GM19238 (cell line): ENCODE results near the gene FERD3L.
"Not testable (repeated sequence)": the region's sequence is repeated elsewhere in the genome, so short reads cannot be mapped to it uniquely, and the experiment has no call there.

ENCODE experiments used
- DNase-seq: peaks from one replicate; pipeline ENCODE4 v3.0.0; 2011; ENCODE audit warnings: low spot score; ENCODE audit not compliant: insufficient read length

FERD3L gene

DNA sequence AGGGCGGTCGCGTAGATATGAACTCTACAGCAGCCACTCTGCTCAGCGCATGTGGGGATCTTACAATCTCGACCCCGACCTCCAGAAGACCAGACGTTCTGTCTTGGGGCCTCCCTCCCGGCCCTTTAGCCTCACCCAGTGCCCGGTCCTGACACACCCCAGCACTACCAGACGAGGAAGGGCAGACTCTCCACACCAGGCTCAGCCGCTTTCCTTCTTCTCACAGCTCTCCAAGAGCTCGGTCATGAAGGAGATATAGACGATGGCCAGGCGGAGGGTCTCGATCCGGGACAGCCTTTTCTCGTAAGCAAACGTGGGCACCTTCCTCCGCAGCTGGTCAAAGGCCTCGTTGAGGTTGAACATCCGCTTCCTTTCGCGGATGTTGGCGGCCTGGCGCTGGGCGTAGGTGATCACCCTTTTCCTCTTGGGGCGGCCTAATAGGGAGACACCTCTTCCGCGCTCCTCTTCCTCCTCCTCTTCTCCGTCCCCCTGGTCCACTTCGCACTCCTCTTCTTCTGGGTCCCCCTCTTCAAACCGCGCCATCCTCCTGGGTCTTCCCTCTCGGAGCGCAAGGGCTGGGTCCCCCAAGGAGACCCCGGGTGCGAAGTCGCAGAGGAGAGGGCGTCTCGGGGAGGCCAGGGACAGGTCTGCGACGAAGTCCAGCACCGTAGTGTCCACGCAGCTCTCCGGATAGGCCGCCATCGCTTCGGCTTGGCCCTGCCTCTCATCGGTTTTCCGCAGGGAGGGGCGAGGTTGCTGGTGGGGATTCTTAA is at the start of gene FERD3L:
FERD3L (minus strand) TSS at position 761 of the 773 bp plus-strand sequence; CDS start at position 702, 59 bp downstream.
- DNase-seq = no peak

DNA sequence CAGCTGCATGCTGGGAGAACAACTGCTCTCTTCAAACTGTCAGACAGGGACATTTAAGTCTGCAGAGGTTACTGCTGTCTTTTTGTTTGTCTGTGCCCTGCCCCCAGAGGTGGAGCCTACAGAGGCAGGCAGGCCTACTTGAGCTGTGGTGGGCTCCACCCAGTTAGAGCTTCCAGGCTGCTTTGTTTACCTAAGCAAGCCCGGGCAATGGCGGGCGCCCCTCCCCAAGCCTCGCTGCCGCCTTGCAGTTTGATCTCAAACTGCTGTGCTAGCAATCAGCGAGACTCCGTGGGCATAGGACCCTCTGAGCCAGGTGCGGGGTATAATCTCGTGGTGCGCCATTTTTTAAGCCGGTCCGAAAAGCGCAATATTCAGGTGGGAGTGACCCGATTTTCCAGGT is 49.2 kb upstream of the FERD3L start:
- not testable (repeated sequence) for DNase-seq

GRCh38 chr7:19181634-19182033 is 36.4 kb upstream of the FERD3L start:
- no peak for DNase-seq

- no peak for DNase-seq
These were observed 33.4 kb upstream of the FERD3L start for GRCh38 chr7:19178595-19178994.

DNA sequence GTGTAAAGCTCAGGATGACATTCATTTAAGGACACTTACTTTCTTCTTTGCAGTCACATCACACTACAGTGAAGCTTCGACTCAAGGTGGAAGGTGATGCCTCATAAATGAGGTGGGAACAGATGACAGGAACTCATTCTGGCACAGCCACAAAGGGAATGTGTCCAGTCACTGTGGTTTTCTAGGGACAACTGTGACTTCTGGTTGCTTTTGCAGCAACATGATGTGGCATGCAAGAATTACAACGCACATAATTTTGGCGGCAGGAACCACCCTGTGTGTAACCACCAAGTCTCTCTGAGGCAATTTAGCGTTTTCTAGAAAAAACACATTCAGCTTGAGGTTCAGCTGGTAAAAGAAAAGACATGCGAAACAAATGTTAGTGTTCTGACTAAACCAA is 32.0 kb upstream of the FERD3L start:
- DNase-seq = no peak

DNA sequence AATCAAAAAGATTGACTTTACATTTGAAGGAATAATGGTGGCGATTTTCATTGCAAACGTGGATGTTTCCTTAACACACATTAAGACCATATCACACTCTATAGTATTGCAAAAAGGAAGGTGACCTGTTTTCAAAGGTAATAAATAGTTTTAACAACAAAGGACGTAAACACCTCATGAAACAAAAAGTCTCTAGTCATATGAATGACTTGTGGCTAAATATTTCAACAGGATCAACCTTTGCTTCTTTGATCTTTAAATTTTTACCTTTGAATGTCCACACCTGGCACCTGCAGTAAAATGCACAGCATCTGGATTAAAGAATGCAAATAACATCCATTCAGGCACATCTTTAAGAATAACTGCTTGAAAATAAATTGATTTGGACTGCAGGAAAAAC is 30.0 kb upstream of the FERD3L start:
- no peak for DNase-seq

DNA sequence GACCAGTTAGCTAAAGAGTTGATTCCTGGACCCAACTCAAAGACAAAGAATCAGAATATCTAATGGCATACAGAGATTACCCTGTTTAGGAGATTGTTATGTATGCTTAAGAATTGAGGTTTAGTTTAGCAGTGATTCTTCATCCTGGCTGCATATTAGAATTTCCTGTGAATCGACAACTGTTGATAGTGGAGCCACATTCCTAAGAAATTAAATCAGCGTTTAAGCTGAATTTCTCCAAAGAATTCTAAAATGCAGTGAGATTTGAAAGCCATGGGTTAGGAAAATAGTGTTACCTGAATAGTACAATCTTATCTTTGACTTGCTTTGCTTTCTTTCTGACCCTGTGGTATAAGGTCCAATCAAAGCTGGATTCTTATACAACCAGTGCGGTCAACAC is 16.4 kb upstream of the FERD3L start:
- DNase-seq = no peak

GRCh38 chr7:19146699-19147098 is 1.5 kb upstream of the FERD3L start:
- DNase-seq = no peak

- DNase-seq = no peak
These were observed 354 bp upstream of the FERD3L start for GRCh38 chr7:19145434-19146115.

DNA sequence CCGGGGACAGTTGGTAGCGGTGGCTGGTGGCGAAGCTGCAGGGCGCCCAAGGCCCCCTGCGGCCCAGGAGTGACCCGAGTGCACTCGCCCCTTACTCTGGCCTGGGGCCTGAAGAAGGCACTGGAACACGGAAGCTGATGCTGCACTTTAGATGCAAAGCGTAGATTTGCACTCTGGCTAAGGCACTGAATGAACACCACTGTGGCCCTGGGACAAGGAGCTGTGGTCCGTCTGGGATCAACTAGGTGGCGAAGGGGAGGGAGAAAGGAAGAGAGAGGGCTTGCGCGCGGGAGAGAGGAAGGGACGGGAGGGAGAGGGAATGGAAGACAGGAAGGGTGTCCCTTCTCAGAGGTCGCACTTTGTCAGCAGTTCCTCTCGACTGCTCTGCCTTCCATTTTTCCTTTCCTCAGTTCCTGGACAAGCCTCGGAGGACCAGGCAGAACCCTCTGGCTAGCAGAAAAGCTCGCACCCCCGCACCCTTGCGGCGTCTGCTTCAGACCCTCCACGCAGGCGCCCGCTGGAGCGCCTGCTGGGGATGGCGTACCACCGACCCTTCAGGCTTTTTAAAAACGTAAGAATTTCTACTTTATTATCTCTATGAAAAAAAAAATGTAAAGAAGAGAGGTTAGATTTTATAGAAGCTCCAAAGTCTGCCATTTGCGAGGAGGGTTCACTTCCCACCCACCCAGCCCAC is 1.2 kb downstream of the FERD3L start:
- DNase-seq = no peak

DNA sequence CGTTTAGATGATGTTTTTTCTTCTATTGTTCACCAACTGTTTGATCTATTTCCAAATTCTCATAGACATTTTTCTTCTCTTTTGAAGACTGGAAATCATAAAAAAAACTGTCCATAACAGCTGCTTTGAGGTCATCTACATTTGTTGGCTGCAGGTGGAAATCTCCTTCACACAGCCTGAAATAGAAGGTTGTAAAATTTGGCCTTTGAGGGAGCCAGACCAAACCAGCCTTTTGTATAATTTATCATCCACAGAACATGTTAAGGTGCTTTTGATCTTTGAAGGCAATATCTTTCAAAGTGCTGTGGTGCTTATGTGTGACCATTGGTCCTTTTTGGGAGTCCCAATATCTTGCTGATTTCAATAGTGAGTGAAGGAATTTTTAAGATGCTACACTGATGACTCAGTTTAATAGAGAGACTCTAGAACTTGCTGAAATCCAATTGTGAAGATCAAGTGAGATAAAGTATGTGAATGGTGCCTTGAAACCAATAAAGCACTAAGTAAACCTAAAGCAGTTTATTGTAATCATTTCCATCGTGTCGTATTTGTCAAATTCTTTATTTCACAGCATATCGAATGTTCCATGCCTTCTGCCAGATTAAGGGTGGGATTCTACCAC is 5.4 kb downstream of the FERD3L start:
- DNase-seq = no peak

DNA sequence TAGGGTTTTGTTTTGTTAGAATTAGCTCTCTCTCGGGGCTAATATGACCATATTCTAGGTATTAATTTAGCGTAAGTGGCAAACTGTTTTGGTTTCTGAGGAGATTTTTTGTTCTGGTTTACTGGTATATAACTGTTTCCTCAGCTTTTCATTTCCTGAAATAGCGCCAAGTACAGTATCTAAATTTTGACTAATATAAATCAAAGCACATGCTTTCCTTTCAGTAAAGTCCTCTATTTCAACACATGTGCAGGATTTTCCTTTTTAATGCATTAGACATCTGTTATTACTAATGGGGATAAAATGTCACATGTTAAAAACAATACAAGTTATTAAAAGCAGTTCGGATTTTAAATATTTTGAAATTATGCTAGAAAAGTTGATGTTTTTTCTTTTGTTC is 11.3 kb downstream of the FERD3L start:
- DNase-seq = no peak

GRCh38 chr7:19133390-19133789 is 11.8 kb downstream of the FERD3L start:
- no peak for DNase-seq

- DNase-seq = no peak
These were observed 16.4 kb downstream of the FERD3L start for GRCh38 chr7:19128856-19129255.

DNA sequence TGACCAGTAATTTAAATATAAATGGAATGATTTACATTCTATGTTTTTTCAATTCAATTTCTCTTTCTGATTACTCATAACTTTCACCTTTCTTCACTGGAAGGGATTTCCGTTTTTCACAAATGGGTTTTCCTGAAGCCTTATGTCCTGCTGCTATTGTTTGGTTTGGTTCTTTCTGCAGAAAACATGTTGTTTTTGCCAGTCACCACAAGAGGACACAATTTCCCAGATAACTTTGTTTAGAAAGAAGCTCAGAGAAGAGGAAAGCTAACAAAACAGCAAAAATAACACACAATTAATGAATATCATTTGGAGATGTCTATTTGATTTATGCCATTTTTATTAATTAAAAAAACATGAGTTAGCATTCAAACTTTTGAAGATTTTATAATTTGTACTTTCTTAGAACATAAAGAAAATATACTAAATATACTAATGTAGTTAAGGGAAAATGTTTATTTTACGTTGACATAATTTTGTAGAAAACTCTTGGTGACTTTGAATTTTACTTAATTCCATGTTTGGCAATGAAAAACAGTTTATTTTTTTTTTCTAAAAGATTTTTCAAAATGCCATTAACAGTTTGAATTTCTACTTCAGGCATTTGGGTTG is 23.1 kb downstream of the FERD3L start:
- DNase-seq = no peak

DNA sequence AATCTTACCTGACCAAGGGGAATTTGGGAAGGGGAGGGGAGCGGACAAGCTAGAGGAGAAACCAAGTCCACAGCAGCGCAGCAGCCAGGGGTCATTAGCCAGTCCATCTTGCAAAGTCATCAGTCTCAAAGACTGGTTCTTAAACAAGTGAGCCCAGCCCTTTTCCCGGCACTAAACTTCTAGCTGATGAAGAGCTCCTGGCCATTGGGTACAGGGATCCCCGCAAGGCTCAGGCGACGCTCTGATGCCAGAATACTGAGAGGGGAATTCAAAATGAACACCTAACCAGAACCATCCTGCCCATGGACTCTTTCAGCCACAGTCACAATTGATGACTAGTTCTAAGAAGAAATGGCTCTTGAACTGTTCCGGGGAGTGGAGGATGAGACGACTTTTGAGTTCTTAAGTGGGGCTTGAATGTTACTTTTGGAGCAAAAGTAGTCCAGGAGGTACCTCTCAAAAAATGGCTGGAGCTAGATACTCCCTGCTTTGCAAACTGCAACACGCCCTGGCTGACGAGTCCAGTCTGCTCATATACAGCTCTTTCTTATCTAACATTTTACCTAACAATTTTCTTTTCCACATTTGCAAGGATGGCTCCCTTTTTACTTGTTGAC is 25.2 kb downstream of the FERD3L start:
- no peak for DNase-seq

GRCh38 chr7:19119372-19119771 is 25.8 kb downstream of the FERD3L start:
- DNase-seq = no peak

DNA sequence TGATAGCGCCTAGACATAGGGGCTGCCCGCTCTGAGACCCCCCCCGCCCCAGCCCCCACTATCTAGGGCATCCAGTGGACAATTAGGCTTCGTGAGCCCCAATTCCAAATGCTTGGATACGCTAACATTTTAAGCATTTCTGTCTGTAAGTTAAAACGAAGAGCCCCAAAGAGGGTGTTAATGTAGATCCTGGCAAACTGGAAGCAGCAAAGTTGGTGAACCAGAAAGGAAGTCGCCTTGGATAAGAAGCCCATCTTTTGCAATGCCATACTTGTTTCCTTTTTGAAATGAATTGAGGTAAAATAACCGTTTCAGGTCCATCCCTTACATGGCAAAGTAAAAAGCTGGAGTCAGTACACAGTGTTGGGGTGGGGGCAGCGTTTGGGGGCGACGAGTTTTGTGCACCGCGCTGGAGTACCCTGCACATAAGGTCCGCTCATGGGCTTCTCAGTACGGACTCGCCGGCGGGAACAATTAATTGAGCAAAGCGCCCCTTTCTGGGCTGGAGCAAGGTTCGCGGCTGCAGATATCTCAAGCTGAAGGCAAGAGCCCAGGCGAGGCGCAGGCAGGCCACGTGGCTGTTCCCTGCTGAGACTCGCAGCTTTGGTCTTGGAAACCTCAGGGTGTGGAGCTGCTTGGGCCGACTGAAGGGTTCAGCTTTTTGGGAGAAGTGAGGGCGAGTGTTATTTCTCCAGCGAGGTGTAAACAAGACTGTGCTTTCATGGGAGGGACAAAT is 26.4 kb downstream of the FERD3L start:
- DNase-seq = no peak

GRCh38 chr7:19117870-19118608 is 27.2 kb downstream of the FERD3L start:
- DNase-seq = no peak
